HG03558 (cell line): ENCODE results near the gene C22orf39.

Experiments used
- ATAC-seq: cut with Tn5 transposase; IDR thresholded peaks from one replicate; pipeline ENCODE4 v1.9.1; 2021; ENCODE audit warnings: moderate number of reproducible peaks; ENCODE audit not compliant: unreplicated experiment; ENCODE audit errors: extremely low read depth

C22orf39 gene

GRCh38 chr22:19405652-19406051, 41.9 kb downstream of the C22orf39 start:
- ATAC-seq = no peak

GRCh38 chr22:19405133-19405532, 42.4 kb downstream of the C22orf39 start:
- ATAC-seq = no peak

- ATAC-seq = no peak
These were observed 42.8 kb downstream of the C22orf39 start for GRCh38 chr22:19404676-19405075.

GRCh38 chr22:19402642-19403191, 44.8 kb downstream of the C22orf39 start:
- ATAC-seq = no peak

- ATAC-seq = no peak
These were observed 46.0 kb downstream of the C22orf39 start for GRCh38 chr22:19401483-19401882.

GRCh38 chr22:19400881-19401280, 46.6 kb downstream of the C22orf39 start:
- ATAC-seq = no peak

- no peak for ATAC-seq
These were observed 48.9 kb downstream of the C22orf39 start for GRCh38 chr22:19398652-19399051.

- no peak for ATAC-seq
These were observed 49.3 kb downstream of the C22orf39 start for GRCh38 chr22:19398206-19398605.

GRCh38 chr22:19397734-19398104, 49.8 kb downstream of the C22orf39 start:
- no peak for ATAC-seq

GRCh38 chr22:19396934-19397733, 50.4 kb downstream of the C22orf39 start:
- ATAC-seq = no peak

GRCh38 chr22:19396561-19396933, 51.0 kb downstream of the C22orf39 start:
- ATAC-seq = no peak

GRCh38 chr22:19395276-19395675, 52.2 kb downstream of the C22orf39 start:
- no peak for ATAC-seq

- ATAC-seq = no peak
These were observed 53.0 kb downstream of the C22orf39 start for GRCh38 chr22:19394274-19395050.

GRCh38 chr22:19393704-19394103, 53.8 kb downstream of the C22orf39 start:
- ATAC-seq = no peak
